PC-3 (cell line): ENCODE measurements around the gene PTPRN2. TPM values are rescaled to one million over a fixed set of nuclear protein-coding genes. Genes with fewer than 3 reads are reported as not detected.

Experiments
- ATAC-seq: fragments of 200-7000 bp; cut with Tn5 transposase; 2 replicates; pipeline ENCODE4 v1.9.1; 2020; ENCODE audit warnings: mild to moderate bottlenecking, moderate library complexity
- BruUV-seq: library from RNA; stranded (reverse); fragments of 400-500 nt; replicated peaks from 2 replicates; lab custom pipeline; 2021; lab: Mats Ljungman, UMichigan
- CTCF ChIA-PET: fragments of 300-600 bp; sonication (Branson Sonifier 250); formaldehyde crosslinking; loops from one replicate; lab custom pipeline; 2022; ENCODE audit warnings: antibody characterized with exemption; lab: Charles Lee
- POLR2A ChIA-PET: fragments of 300-600 bp; sonication (Branson Sonifier 250); formaldehyde crosslinking; loops from one replicate; lab custom pipeline; 2022; ENCODE audit warnings: antibody characterized with exemption; ENCODE audit not compliant: unreplicated experiment; lab: Charles Lee
- DNase-seq: peaks from one replicate; pipeline ENCODE4 v3.0.0-alpha.2; 2015
- H2AFZ ChIP-seq: fragments of 300-600 bp; sonication (generic); 2 replicates; pipeline ENCODE4 v1.6.0; 2016; ENCODE audit warnings: antibody characterized with exemption, low read length
- H3F3A ChIP-seq: fragments of 300-600 bp; sonication (generic); one replicate; pipeline ENCODE4 v1.6.0; 2017; ENCODE audit warnings: antibody characterized with exemption, low read length, control low read depth, mild to moderate bottlenecking; ENCODE audit not compliant: unreplicated experiment
- H3K27ac ChIP-seq: fragments of 300-600 bp; sonication (generic); 2 replicates; pipeline ENCODE4 v1.5.1; 2016; ENCODE audit warnings: mild to moderate bottlenecking, low read length
- H3K27me3 ChIP-seq: fragments of 300-600 bp; sonication (generic); 2 replicates; pipeline ENCODE4 v1.6.1; 2016; ENCODE audit warnings: low read length, mixed read lengths
- H3K36me3 ChIP-seq: fragments of 300-600 bp; sonication (generic); 2 replicates; pipeline ENCODE4 v1.6.1; 2016; ENCODE audit warnings: low read depth, mixed run types, low read length, mixed read lengths
- H3K4me1 ChIP-seq: fragments of 300-600 bp; sonication (generic); 2 replicates; pipeline ENCODE4 v1.5.1; 2016; ENCODE audit warnings: low read length; ENCODE audit not compliant: insufficient read depth
- H3K4me2 ChIP-seq: fragments of 300-600 bp; sonication (generic); 2 replicates; pipeline ENCODE4 v1.6.0; 2016; ENCODE audit warnings: low read length
- H3K4me3 ChIP-seq: fragments of 300-600 bp; sonication (generic); 2 replicates; pipeline ENCODE4 v1.5.1; 2016; ENCODE audit warnings: mild to moderate bottlenecking, low read length, mixed read lengths
- H3K79me2 ChIP-seq: fragments of 300-600 bp; sonication (generic); 2 replicates; pipeline ENCODE4 v1.6.1; 2017; ENCODE audit warnings: low read length, mixed read lengths
- H3K9ac ChIP-seq: fragments of 300-600 bp; sonication (generic); 2 replicates; pipeline ENCODE4 v1.6.0; 2016; ENCODE audit warnings: mild to moderate bottlenecking, low read length
- H3K9me2 ChIP-seq: fragments of 300-600 bp; sonication (generic); replicated peaks from 2 replicates; pipeline ENCODE4 v1.6.1; 2016; ENCODE audit warnings: mixed run types, low read length, mixed read lengths
- H3K9me3 ChIP-seq: fragments of 300-600 bp; sonication (generic); 2 replicates; pipeline ENCODE4 v1.6.1; 2016; ENCODE audit warnings: low read length, mixed read lengths
- H4K20me1 ChIP-seq: fragments of 300-600 bp; sonication (generic); 2 replicates; pipeline ENCODE4 v1.6.1; 2016; ENCODE audit warnings: low read length, mixed read lengths
- EZH2 ChIP-seq: fragments of 300-600 bp; sonication (generic); IDR thresholded peaks from one replicate; pipeline ENCODE4 v1.6.1; 2017; ENCODE audit warnings: antibody characterized with exemption, mild to moderate bottlenecking, low read length; ENCODE audit not compliant: unreplicated experiment
- EZH2phosphoT487 ChIP-seq: fragments of 300-600 bp; sonication (generic); IDR thresholded peaks from 2 replicates; pipeline ENCODE4 v1.6.1; 2018; ENCODE audit warnings: mild to moderate bottlenecking, antibody characterized with exemption, low read length, borderline replicate concordance
- intact Hi-C: fragments of 100-400 bp; cut with micrococcal nuclease; formaldehyde crosslinking; loops from 2 replicates; pipeline ENCODE4 v1.9.0; 2023
- total RNA-seq: library from RNA; depleted of rRNA; stranded (reverse); fragments of >200 nt; gene quantifications from 2 replicates; pipeline ENCODE4 v1.2.3, GENCODE V29; 2014
- TF ChIP-seq, protein P1 (sequence below): fragments of 300-600 bp; sonication (generic); conservative IDR thresholded peaks from 2 replicates; pipeline ENCODE4 v1.5.1; 2017; ENCODE audit warnings: antibody characterized with exemption, low read depth, mild to moderate bottlenecking, low read length

Gene PTPRN2
- total RNA-seq, 1 experiment from 2014 or later, result 3.2 TPM

DNA sequence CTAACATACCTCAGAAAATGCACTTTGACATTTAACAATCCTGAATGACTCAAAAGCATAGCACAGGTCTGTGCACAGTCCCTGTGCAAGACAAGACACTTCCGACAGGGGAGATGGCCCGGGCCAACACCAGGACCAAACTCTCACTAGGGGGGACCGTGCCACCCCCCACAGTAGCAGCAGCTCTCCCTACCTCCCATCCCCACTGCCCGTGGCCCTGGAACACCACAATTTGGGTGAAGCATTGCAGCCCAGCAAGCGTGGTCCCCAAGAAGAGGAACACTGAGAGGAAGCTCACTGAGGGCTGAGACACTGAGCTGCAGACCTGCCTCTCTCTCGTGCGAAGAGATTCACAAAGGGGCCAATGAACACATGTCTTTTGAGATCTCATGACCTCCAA lies 26.0 kb downstream of the PTPRN2 start:
- Histone ChIP-seq H3K27ac (no peak overlapping the region), H4K20me1 (no peaks in the 10 kb centered on the region), H3K4me1 (no peaks in the 10 kb centered on the region), H3K4me3 (no peak overlapping the region), H3K4me2 (no peak overlapping the region), H3F3A (no peaks in the 10 kb centered on the region), H3K9me2 (no peaks in the 10 kb centered on the region), H3K36me3 (no peaks in the 10 kb centered on the region), H3K79me2 (no peaks in the 10 kb centered on the region), H2AFZ (no peak overlapping the region), H3K9ac (no peak overlapping the region), H3K9me3 (no peaks in the 10 kb centered on the region), H3K27me3 (peaks cover 60% of the 10 kb centered on the region)
- no peak for ATAC-seq
- ChIA-PET POLR2A (no interaction called here), CTCF (no interaction called here)
- intact Hi-C loops, result no loop called here
- TF ChIP-seq EZH2 (no peak), EZH2phosphoT487 (no peak)
- TF ChIP-seq, protein P1, sequence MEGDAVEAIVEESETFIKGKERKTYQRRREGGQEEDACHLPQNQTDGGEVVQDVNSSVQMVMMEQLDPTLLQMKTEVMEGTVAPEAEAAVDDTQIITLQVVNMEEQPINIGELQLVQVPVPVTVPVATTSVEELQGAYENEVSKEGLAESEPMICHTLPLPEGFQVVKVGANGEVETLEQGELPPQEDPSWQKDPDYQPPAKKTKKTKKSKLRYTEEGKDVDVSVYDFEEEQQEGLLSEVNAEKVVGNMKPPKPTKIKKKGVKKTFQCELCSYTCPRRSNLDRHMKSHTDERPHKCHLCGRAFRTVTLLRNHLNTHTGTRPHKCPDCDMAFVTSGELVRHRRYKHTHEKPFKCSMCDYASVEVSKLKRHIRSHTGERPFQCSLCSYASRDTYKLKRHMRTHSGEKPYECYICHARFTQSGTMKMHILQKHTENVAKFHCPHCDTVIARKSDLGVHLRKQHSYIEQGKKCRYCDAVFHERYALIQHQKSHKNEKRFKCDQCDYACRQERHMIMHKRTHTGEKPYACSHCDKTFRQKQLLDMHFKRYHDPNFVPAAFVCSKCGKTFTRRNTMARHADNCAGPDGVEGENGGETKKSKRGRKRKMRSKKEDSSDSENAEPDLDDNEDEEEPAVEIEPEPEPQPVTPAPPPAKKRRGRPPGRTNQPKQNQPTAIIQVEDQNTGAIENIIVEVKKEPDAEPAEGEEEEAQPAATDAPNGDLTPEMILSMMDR, result no peak
- no TSS peak for BruUV-seq
- no peak for DNase-seq

DNA sequence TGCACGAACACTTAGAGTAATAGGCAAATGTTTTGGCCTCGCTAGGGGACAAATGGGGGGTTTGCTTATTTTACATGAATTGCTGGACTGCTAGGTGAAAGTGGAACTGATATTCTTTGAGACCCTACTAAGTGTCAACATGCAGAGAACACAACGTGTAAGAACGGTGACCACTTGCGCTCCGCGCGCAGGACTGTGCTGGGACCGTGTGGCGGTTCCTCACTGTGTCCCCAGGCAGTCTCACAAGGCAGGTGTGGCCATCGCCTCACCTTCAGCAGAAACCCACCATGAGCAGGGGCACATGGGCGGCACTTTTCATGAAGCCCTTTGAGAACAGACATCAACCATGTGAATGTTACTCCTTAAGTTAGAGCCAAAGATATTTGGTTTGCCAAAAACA lies 27.2 kb downstream of the PTPRN2 start:
- TF ChIP-seq EZH2, result no peak
- TF ChIP-seq EZH2phosphoT487, result no peak
- TF ChIP-seq, protein P1, result no peak

DNA sequence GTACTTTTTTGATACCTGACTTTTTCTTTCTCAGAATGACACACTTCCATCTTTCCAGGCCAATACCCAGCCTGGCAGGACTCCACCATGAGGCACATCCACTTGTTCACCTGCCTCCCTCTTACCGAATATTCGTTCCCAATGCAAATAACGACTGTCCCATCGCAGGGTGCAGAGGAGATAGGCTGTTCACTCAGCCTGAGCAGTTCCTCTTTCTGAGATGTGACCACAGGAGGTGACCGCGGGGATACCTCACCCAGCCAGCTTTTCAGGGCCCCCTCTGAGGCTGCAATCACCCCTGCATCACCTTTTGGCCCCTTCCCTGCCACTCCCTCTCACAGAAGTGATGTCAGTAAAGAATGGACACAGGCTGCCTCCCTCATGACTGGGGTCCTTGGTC lies 28.3 kb downstream of the PTPRN2 start:
- TF ChIP-seq EZH2phosphoT487 (no peak), EZH2 (no peak)
- TF ChIP-seq, protein P1, result no peak
- POLR2A ChIA-PET, result no interaction called here

More for the DNA sequence above, 27.2 kb downstream of the PTPRN2 start:
- DNase-seq, result no peak
- intact Hi-C loops, result no loop called here
- Histone ChIP-seq H3K4me1 (no peaks in the 10 kb centered on the region), H3K27me3 (peaks cover 55% of the 10 kb centered on the region), H3K9me3 (no peaks in the 10 kb centered on the region), H3F3A (no peaks in the 10 kb centered on the region), H3K4me2 (no peak overlapping the region), H4K20me1 (no peaks in the 10 kb centered on the region), H3K79me2 (no peaks in the 10 kb centered on the region), H3K9ac (no peak overlapping the region), H3K36me3 (no peaks in the 10 kb centered on the region), H3K27ac (no peak overlapping the region), H3K9me2 (no peaks in the 10 kb centered on the region), H2AFZ (no peak overlapping the region), H3K4me3 (no peak overlapping the region)
- CTCF ChIA-PET, result no interaction called here
- no peak for ATAC-seq
- no TSS peak for BruUV-seq
- POLR2A ChIA-PET, result no interaction called here

More for the DNA sequence above, 28.3 kb downstream of the PTPRN2 start:
- CTCF ChIA-PET, result no interaction called here
- intact Hi-C loops, result no loop called here
- no peaks in the 10 kb centered on the region for H3K79me2 ChIP-seq
- BruUV-seq, result no TSS peak
- H3F3A ChIP-seq, result no peaks in the 10 kb centered on the region
- no peaks in the 10 kb centered on the region for H3K4me1 ChIP-seq
- peaks cover 46% of the 10 kb centered on the region for H3K27me3 ChIP-seq
- ATAC-seq (no peak), DNase-seq (no peak)
- H3K36me3 ChIP-seq, result no peaks in the 10 kb centered on the region
- H3K27ac ChIP-seq, result no peak overlapping the region
- no peaks in the 10 kb centered on the region for H4K20me1 ChIP-seq
- no peak overlapping the region for H3K9ac ChIP-seq
- no peak overlapping the region for H2AFZ ChIP-seq
- no peak overlapping the region for H3K4me2 ChIP-seq
- no peaks in the 10 kb centered on the region for H3K9me2 ChIP-seq
- no peak overlapping the region for H3K4me3 ChIP-seq
- H3K9me3 ChIP-seq, result no peaks in the 10 kb centered on the region
